GM19035 (cell line): Measurements from ENCODE around the gene CXCL10.
"Not testable (repeated sequence)": the region's sequence is repeated elsewhere in the genome, so short reads cannot be mapped to it uniquely, and the experiment has no call there.

Experiments used
- ATAC-seq: cut with Tn5 transposase; IDR thresholded peaks from one replicate; pipeline ENCODE4 v1.9.1; 2021; ENCODE audit not compliant: unreplicated experiment

The CXCL10 gene

DNA sequence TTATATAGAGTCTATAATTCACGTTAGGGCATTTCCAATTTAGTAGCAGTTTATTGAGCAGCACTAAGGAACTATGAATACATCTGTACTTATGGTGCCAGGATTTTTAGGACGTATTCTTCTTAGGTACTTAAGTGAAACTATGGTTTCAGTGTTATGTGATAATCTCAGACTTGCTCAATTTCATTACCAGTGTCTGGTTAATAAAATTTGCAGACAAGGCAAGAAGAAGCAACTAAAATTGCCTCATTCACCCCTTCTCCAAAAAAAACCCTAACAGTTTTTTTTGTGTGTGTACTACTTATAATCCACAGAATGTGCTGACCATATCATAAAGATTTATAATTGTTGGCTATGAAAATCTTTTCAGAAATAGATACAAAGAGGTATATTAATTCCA, 6.0 kb upstream of the CXCL10 start:
- no peak for ATAC-seq

DNA sequence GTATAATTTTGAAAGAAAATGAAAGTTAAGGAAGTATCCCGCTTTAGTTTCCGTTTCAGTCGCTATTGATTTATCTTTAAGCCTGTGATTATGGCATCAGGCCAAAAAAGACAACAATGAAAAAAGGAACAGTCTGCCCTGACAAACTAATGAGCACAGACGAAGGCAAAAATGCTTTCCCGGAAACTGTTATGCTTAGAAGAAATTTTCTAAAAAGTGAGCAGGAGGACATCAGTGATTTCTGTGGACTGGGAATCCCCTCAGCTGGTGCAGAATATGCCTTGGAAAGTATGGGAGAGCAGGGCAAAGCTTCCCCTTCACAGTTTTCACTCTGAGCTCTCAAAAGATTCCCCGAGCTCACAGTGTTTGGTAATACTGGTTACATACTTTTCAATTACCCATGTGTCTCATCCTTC, 5.1 kb upstream of the CXCL10 start:
- ATAC-seq, result no peak

DNA sequence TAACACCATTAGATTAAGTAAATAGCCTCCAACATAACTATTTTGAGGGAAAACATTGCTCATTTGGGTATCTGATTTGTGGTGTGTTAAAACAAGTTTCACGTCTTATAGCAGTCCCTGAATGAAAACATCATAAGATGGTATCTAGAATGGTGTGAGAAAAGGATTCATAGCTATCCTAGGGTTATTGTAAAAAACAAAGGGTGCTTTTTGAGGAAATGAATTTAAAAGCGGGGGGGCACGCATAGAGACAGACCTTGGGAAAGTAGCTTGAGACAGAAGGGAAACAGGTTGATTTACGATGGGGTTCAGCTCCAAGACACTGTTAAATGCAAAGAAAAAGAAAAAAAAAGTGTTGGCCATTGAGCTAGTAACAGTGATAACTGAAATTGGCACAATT, 768 bp upstream of the CXCL10 start:
- no peak for ATAC-seq

DNA sequence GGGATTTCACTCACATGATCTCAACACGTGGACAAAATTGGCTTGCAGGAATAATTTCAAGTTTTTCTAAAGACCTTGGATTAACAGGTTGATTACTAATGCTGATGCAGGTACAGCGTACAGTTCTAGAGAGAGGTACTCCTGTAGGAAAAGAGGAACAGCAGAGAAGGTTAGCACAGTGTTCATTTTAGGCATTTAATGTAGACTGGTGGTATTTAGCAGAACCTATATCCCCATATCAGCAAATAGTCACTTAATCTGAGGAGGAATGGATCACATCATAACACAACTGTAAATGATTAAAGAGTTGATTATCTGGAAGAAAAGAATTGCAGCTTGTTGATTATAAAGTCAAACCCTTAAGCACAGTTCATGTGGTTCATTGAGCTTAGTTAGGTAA, 620 bp downstream of the CXCL10 start:
- ATAC-seq, result no peak

DNA sequence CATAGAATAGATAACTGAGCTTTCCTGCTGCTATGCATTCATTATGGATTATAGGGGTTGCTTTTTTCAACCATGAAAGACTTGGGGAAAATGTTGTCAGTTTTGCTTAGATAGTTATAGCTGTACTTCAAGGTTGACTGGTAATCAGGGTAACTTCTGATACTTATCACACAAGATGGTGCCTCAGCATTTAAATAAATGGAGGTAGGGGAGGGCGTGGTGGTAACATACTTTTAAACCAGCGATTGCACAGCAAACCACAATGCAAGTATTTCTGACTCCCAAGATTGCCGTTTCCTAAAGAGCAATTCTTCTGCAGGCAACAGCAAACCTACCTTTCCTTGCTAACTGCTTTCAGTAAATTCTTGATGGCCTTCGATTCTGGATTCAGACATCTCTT, 1.3 kb downstream of the CXCL10 start:
- ATAC-seq, result no peak

DNA sequence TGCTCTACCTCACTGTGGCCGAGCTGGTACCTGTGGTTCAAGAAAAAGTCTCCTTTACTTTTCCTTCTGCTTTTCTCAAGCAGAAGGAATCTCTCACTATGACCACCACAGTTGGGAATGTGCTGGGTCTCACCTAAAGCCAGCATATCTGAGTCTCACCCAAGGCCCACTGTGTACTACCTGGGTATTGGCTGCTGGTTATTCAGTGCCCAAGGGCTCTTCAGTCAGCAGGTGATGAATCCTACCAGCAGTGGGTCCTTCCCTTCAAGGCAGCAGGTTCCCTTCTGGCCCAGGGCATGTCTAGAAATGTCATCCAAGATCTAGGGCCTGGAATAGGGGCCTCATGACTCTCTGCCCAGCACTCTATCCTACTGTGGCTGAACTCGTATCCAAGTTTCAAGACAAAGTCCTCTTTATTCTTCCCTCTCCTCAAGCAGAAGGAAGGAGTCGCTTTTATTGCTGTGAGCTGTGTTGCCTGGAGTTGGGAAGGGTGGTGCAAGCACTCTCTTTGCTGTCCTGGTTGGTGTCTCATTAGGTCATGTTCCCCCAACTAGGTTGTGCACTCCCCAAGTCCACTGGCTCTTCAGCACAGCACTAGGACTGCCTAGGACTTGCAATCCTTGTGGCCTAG, 6.1 kb downstream of the CXCL10 start:
- no peak for ATAC-seq

DNA sequence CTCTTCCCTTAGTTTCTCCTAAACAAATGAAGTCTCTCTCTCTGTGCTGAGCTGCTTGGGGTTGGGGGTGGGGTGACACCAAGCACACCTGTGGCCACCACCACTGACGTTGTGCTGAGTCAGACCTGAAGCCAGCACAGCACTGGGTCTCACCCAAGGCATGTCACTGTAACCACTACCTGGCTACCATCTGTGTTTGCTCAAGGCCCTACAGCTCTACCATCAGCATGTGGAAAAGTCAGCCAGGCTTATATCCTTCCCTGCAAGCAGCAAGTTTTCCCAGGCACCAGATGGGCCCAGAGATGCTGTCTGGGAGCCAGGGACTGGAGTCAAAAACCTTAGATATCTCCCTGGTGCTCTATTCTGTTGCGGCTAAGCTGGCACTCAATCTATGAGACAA, 6.9 kb downstream of the CXCL10 start:
- ATAC-seq, result peak; percentile 61

DNA sequence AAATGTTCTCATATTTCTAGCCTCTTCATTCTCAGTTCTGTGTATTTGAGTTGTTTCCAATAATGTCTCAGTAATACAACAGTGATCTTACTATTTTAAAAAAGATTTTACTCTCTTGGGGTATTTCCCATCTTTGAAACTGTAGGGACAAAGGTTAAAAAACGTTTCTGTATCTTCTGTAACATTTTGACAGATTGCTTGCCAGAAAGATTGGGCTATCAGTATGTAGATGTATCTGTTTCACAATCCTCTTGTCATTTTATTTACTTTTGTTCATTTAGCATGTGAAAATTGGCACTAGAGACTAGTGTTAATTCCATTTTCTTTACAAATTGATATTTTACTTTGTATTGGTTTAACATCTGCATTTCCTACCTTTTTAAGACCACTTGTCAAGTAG, 9.8 kb downstream of the CXCL10 start:
- ATAC-seq, result no peak

DNA sequence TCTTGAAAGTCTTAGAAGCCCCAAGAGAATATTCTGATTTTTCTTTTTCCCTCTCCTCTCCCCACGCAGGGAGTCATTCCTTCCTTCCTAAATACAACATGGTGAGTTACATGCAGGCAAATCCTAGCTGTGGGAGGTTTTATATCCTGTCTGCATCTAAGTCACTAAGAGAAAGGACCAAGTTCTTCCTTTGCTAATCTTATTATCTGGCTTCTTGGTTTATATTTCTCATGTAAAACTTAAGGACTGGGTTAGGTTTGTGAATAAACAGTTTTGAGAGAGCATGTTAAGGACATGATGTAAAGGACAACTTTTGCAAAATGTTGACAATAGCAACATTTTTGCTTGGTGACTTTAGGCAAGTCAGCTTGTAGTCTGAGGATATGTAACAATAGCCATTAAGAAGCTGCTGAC, 10.9 kb downstream of the CXCL10 start:
- ATAC-seq, result peak; percentile 12

DNA sequence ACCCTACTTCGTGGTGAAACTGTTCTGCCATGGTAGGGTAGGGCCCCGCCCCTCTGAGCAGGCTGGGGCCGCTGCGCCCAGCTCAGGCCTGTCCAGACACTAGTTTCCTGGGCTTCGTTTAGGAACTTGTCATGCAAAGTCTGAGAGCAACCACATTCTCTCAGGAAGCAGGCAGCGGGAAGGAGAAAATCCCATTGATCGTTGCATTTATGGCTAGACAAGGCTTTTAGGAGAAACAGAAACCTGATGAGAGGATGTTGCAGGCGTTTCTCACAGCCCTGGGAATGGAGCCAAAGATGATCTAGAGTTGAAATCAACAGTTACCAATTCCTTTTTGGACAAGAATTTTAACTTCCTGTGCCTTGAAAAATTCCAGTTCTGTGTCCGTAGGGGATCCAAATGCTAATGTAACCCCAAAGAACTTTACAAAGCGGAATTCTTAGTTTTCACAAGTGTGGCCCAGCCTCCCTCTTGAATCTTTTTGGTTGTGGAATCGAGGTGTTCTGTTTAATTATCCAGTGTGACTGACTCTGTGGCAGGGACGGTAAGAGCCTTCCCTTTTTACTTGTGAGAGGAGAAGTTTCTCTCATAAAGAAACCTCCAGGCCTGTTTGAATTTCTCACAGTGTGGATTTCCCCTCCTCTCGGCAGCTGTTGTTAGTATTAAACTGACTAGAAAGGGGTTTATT, 11.5 kb downstream of the CXCL10 start:
- peak; percentile 64 for ATAC-seq

DNA sequence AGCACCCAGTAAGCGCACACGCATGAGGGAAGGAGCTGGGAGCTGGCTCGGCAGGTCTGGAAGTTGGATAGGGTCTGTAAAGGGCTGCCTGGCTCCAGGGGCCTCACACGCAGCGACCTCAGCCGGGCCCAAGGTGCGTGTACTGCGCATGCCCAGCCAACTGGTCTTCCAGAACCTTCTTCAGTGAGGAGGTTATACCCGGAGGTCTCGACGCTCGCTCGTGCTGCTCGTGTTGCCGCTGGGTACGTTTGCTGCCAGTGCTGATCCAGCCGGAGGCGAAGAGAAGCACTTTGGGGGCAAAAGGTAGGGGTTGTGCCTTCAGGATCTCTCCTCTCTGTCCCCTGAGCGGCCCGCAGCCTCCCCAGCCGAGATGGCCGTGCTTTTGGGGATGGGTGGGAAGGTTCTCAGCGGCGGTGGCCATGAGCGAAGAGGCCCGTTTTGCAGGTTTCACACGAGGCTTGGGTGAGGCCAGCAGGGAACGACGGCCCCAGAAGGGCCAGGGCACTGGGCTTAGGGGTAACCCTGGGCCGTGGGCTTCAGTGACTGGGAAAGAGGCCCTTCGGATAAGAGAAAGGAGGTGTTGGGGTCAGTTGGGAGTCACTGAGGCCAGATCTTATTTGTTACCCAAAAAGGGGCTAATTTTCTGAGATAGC, 12.2 kb downstream of the CXCL10 start:
- no peak for ATAC-seq

DNA sequence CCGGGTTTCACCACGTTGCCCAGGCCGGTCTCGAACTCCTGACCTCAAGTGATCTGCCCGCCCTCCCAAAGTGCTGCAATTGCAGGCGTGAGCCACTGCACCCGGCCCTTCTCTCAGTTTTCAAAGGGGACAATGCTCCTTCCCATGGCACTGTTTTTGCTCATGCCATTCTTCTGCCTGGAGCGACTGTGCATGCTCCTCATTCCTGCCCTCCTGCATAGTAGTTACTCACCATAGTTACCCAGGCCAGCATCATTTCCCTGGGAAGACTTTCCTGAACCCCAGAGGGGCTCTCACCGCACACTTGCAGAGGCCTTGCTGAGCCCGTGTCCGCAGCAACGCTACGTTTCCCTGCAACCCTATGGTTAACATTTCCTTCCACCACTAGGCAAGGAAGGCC, 12.7 kb downstream of the CXCL10 start:
- ATAC-seq, result no peak

DNA sequence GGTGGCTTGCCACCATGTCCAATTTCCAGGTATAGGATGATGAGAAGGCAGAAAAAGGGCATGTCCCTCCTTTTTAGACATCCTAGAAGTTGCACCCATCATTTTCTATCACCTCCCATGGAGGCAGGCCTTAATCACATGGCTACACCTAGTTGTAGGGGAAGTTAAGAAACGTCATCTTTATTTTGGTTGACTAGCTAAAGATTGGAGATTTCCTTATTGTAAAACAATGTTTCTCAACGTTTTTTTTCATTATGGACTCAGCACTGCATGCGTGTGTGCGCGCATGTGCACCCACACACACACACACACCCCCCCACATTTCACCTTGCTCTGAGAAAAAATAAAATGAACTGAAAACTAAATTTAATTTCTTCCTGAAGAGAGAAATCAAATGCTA, 14.0 kb downstream of the CXCL10 start:
- ATAC-seq, result no peak

DNA sequence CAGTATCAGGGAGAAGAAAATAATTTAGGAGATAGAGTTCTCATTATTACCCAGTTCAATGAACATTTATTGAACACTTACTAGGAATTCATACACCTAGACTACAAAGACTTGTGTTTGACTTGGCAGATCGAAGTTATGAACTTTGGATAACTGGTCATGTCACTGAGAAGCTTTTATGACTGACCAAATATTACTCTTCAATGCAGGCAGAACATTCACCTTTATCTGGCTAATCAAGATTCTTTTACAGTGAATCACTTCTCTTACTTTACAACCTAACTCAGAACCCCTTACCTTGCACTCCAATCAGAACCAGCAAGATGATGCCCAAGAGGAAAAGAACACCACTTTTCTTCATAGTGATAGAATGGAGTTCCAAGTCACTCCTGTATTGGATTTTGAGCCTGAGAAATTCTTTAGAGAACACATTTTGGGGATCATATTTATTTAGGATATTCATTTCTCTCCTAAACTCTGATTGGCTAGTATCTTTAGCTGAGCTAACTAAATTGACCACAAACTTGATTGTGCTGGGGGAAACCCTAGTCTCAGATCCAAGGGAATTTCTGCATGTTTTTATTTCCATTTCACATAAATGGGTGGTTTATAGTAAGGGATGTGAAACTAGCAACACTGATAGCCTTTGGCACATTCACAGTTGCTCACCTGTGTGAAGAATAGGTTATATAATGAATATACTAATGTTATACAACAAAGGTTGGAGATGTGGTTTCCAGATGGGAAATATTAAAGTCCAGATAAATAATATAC, 16.0 kb downstream of the CXCL10 start, which contains the start of gene CXCL9:
TSS of gene CXCL9 (minus strand) at position 421 of the 774 bp plus-strand sequence. CDS start at position 361, 60 bp downstream.
- ATAC-seq, result no peak

DNA sequence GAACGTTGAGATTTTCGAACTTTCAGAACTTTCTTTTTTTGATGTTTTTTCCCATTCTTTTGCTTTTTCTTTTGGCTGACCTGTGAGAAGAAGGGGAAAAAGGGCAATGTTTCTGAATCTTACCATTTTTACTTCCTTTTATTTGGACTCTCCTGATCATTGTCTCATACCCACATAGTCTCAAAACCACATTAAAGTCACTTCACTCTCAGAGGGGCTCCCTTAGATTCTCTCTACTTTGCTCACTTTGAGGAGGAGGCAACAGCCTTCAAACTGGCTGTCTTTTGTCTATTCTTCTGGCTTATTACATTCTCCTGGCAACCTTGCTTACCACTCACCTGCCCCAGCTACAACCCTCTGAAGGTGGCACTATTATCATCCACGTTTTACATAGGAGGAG, 19.7 kb downstream of the CXCL10 start:
- no peak for ATAC-seq

DNA sequence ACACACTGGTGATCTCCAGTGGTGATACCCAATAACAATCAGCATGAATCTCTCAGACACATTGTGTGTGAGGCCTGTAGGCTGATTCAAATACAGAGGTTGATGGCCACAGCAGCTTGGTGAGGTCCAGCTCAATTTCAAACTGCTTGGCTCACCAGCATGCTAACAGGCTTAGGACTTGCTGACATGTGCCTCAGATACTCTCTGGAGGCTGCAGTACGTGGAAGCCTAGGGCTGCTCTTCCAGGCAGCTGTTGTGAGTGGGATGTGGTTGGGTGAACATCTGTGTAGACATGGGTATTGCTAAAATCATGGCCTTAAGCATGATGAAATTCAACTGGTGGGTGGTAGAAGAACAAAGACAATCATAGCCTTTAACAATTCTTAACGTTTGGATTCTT, 20.3 kb downstream of the CXCL10 start:
- ATAC-seq, result no peak

DNA sequence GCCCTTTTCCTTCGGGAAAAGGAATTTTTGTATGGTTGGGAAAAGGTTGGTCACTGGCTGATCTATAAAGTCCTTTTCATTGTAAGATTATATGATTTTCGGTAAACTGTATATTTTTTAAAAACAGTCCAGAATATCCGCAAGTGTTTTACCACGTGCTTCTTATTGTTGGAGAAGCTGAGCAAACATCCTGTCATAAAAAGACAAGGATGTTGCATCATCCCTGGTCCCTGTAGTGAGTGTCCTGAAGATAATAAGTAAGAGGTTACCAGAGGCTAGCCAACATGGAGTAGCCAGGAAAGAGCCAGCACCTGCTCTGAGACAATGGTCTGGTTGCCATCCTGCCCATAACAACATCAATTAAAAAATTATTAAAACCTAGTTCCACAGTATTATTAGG, 21.1 kb downstream of the CXCL10 start:
- no peak for ATAC-seq

DNA sequence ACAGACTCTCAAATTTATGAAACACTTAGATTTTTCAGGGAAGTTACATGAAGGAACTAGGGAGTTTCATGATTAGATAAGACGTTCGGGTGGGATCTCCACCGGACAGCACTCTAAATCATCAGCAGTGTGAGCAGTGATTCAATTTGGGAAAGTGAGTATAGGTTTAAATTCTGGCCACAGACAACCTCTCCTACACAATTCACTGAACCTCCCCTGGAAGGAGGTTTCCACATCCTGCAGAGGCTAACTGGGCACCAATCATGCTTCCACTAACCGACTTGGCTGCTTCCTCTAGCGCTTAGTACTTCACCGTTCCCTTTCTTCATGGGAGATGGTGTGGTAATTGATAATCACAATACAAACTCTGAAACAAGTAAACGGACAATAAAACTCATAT, 21.6 kb downstream of the CXCL10 start:
- no peak for ATAC-seq

DNA sequence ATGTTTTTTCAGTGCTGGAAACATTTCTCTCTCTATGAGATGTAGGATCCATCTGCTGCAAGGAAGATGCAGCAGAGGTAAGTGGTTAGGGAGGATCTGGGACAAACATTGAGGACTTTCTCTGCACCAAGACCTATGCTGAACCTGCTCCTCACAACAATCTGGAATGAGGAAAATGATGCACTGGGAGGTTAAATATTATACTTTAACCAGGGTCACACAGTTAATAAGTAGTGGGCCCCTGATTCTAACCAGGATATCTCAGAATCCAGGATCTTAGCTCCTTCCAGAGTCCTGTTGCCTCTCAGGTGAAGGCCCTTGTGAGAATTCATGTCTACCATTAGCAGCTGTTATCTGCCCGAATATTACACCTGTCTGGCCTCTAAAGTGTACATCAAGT, 23.0 kb downstream of the CXCL10 start:
- ATAC-seq, result no peak

DNA sequence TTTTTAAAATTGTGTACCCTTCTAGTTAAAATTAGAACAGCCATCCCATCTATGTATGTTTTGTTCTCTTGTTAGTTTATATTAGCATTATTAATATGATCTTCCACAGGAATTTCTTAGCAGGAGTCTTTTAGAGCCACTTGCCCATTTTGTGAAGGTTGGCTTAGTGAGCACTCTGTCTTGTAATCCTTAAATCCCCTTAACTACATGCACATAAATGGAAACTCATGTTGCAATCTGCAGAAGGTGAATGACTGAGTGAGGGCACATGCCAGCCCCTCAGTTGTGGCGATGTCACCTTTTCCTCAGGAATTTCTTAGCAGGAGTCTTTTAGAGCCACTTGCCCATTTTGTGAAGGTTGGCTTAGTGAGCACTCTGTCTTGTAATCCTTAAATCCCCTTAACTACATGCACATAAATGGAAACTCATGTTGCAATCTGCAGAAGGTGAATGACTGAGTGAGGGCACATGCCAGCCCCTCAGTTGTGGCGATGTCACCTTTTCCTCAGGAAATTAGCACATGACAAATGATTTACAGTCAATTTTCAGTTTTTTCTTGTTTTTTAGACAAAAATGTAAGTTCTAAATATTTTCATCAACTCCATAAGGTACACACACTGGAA, 24.7 kb downstream of the CXCL10 start:
- ATAC-seq, result not testable (repeated sequence)

DNA sequence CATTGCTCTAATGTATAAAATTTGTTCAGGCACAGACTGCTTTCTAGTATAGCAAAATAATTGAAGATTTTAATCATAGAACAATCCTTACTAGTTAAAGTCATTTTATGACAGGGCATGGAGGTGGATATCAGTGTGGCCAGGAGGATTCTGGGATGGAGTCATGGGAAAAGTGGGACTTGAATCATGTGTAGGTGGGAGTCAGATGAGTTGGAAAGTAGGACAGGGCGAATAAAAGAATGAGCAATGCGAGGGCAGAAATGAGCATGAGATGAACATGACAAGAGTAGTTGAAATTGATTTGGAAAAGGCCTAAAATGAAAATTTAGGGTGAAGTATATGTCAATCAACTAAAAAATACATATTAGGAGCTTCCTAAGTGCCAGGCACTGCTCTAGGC, 25.4 kb downstream of the CXCL10 start:
- ATAC-seq, result no peak
